K562 (cell line): ENCODE results near the gene CFAP410. TPM values are rescaled to one million over a fixed set of nuclear protein-coding genes. Genes with fewer than 3 reads are reported as not detected.

Experiments
- ATAC-seq: fragments of 200-7000 bp; cut with Tn5 transposase; 3 replicates; pipeline ENCODE4 v1.9.1; 2020; ENCODE audit warnings: moderate library complexity
- BruUV-seq: library from RNA; stranded (reverse); fragments of 400-500 nt; replicated peaks from 2 replicates; lab custom pipeline; 2021; lab: Mats Ljungman, UMichigan
- CTCF ChIA-PET: fragments of 300-600 bp; formaldehyde crosslinking; extraction: SDS; loops from one replicate; lab custom pipeline; 2021; ENCODE audit warnings: low intra/inter-chr PET ratio; lab: Yijun Ruan, JAX
- POLR2A ChIA-PET: fragments of 300-600, 350-650 bp; sonication (Branson Sonifier 250); formaldehyde crosslinking; extraction: SDS; loops from one replicate; lab custom pipeline; 2021; ENCODE audit warnings: antibody characterized with exemption, inconsistent platforms; lab: Yijun Ruan, JAX
- DNase-seq, 4 experiments: peaks; one replicate each; pipeline versions ENCODE4 v3.0.0 to v3.0.0-alpha.2; 2011 to 2018; ENCODE audit warnings: low spot score in 3 of 4, mixed read lengths in 3 of 4; ENCODE audit errors: extremely low read depth in 1 of 4
- FAIRE-seq: peaks from 2 replicates; lab custom pipeline; 2011; peaks lifted over from hg19 to GRCh38; lab: Jason Lieb, UNC
- H2AFZ ChIP-seq: 2 replicates; pipeline ENCODE4 v1.6.0; 2011; ENCODE audit warnings: low read depth, low read length, control low read depth, inconsistent platforms
- H3K27ac ChIP-seq: fragments of 200-600 bp; 3 replicates; pipeline ENCODE4 v1.8.0; 2011; ENCODE audit warnings: low read depth, mild to moderate bottlenecking, control low read depth, inconsistent platforms, low read length, moderate library complexity, mixed read lengths; ENCODE audit errors: extremely low read depth
- H3K27me3 ChIP-seq, 2 experiments: fragments of 300-600 bp in 1 of 2; 2 replicates in 1 of 2; 3 replicates in 1 of 2; pipeline versions ENCODE4 v1.6.0 to v1.8.0; 2011; ENCODE audit warnings: inconsistent platforms in 2 of 2, low read length in 2 of 2, mild to moderate bottlenecking in 1 of 2, mixed read lengths in 1 of 2, moderate library complexity in 1 of 2; ENCODE audit not compliant: control insufficient read depth in 2 of 2, insufficient read depth in 2 of 2
- H3K36me3 ChIP-seq: fragments of 300-600 bp; 3 replicates; pipeline ENCODE4 v1.8.0; 2011; ENCODE audit warnings: mild to moderate bottlenecking, low read length, inconsistent platforms; ENCODE audit not compliant: control insufficient read depth, insufficient read depth
- H3K4me1 ChIP-seq, 2 experiments: fragments of 200-600 bp in 1 of 2; replicated peaks in 1 of 2; 2 replicates in 1 of 2; 3 replicates in 1 of 2; pipeline versions ENCODE4 v1.5.1 to v1.8.0; 2011; ENCODE audit warnings: inconsistent platforms in 2 of 2, low read length in 2 of 2, mild to moderate bottlenecking in 1 of 2, mixed read lengths in 1 of 2, moderate library complexity in 1 of 2; ENCODE audit not compliant: control insufficient read depth in 2 of 2, insufficient read depth in 2 of 2
- H3K4me2 ChIP-seq: 2 replicates; pipeline ENCODE4 v1.6.1; 2011; ENCODE audit warnings: low read length, control low read depth, inconsistent platforms, mixed read lengths; ENCODE audit not compliant: insufficient read depth
- H3K4me3 ChIP-seq: fragments of 200-600 bp; sonication (generic), shearing (Covaris generic); 2 replicates; pipeline ENCODE4 v1.5.1; 2016; ENCODE audit warnings: control low read depth, inconsistent platforms
- H3K79me2 ChIP-seq: fragments of 200-600 bp; 3 replicates; pipeline ENCODE4 v1.8.0; 2011; ENCODE audit warnings: low read length, inconsistent platforms; ENCODE audit not compliant: control insufficient read depth, insufficient read depth
- H3K9ac ChIP-seq, 2 experiments: 2 replicates each; pipeline versions ENCODE4 v1.6.0 to v1.6.1; 2011; ENCODE audit warnings: low read depth in 2 of 2, low read length in 2 of 2, control low read depth in 1 of 2, inconsistent platforms in 1 of 2, mild to moderate bottlenecking in 1 of 2, mixed read lengths in 1 of 2; ENCODE audit not compliant: insufficient read depth in 1 of 2
- H3K9me1 ChIP-seq: one replicate; pipeline ENCODE4 v1.6.0; 2011; ENCODE audit warnings: inconsistent platforms, mild to moderate bottlenecking, low read length, moderate library complexity; ENCODE audit not compliant: control insufficient read depth, insufficient read depth
- H3K9me3 ChIP-seq: replicated peaks from 2 replicates; pipeline ENCODE4 v1.5.1; 2011; ENCODE audit warnings: low read depth, low read length, inconsistent platforms; ENCODE audit not compliant: control insufficient read depth, insufficient read depth
- H4K20me1 ChIP-seq: replicated peaks from 2 replicates; pipeline ENCODE4 v1.6.1; 2011; ENCODE audit warnings: low read length, inconsistent platforms, mixed read lengths; ENCODE audit not compliant: control insufficient read depth, insufficient read depth
- CLOCK ChIP-seq: fragments of 250-450 bp; sonication (Bioruptor Pico); IDR thresholded peaks from 2 replicates; pipeline ENCODE4 v1.4.0; 2020; ENCODE audit warnings: mild to moderate bottlenecking, moderate library complexity, borderline replicate concordance
- DPF2 ChIP-seq: fragments of 450-650 bp; IDR thresholded peaks from 2 replicates; pipeline ENCODE4 v1.6.1; 2016
- EHMT2 ChIP-seq: fragments of 450-650 bp; IDR thresholded peaks from 2 replicates; pipeline ENCODE4 v1.6.1; 2018; ENCODE audit warnings: antibody characterized with exemption
- FOXA3 ChIP-seq, 2 experiments: fragments of 450-650 bp in 1 of 2; sonication (generic) in 1 of 2; formaldehyde crosslinking; IDR thresholded peaks in 1 of 2; conservative IDR thresholded peaks in 1 of 2; 2 replicates each; pipeline versions ENCODE4 v1.4.0 to v1.8.0; 2020 to 2022; ENCODE audit warnings: mild to moderate bottlenecking in 2 of 2, missing genetic modification reagents in 1 of 2
- NBN ChIP-seq: fragments of 450-650 bp; IDR thresholded peaks from 2 replicates; pipeline ENCODE4 v1.6.1; 2016; ENCODE audit warnings: low read depth, mild to moderate bottlenecking
- NKRF ChIP-seq: fragments of 450-650 bp; IDR thresholded peaks from 2 replicates; pipeline ENCODE4 v1.6.1; 2016; ENCODE audit warnings: borderline replicate concordance
- PTBP1 ChIP-seq: fragments of 200-400 bp; formaldehyde crosslinking; IDR thresholded peaks from 2 replicates; pipeline ENCODE4 v1.6.1; 2017; ENCODE audit warnings: low read depth, low read length
- RUNX1 ChIP-seq: sonication (generic); IDR thresholded peaks from 2 replicates; pipeline ENCODE4 v1.6.1; 2016; ENCODE audit warnings: antibody characterized with exemption, low read depth
- SIRT6 ChIP-seq: IDR thresholded peaks from one replicate; pipeline ENCODE4 v1.6.1; 2012; ENCODE audit warnings: low read depth, mild to moderate bottlenecking, control low read depth, inconsistent platforms, low read length, moderate library complexity
- SMAD1 ChIP-seq: fragments of 150-350 bp; IDR thresholded peaks from 2 replicates; pipeline ENCODE4 v1.6.1; 2014; ENCODE audit warnings: low read length, low read depth; ENCODE audit not compliant: partially characterized antibody
- SRSF9 ChIP-seq: fragments of 200-400 bp; formaldehyde crosslinking; IDR thresholded peaks from 2 replicates; pipeline ENCODE4 v1.6.1; 2017; ENCODE audit warnings: low read depth, low read length, borderline replicate concordance
- SUPT5H ChIP-seq: fragments of 450-650 bp; IDR thresholded peaks from 2 replicates; pipeline ENCODE4 v1.6.1; 2016
- ZHX1 ChIP-seq: fragments of 150-350 bp; conservative IDR thresholded peaks from 2 replicates; pipeline ENCODE4 v1.6.1; 2014; ENCODE audit warnings: low read length
- ZNF184 ChIP-seq: sonication (generic); formaldehyde crosslinking; IDR thresholded peaks from 2 replicates; pipeline ENCODE4 v1.5.0; 2020; ENCODE audit warnings: missing genetic modification reagents
- WGBS: fragments of 100-300 bp; shearing (Covaris generic); methylation state at CpG from one replicate; pipeline ENCODE4 v1.1.6; 2016; ENCODE audit warnings: low coverage, mixed read lengths; ENCODE audit not compliant: insufficient coverage; ENCODE audit errors: missing lambda C conversion rate; 5-methylcytosine and 5-hydroxymethylcytosine counted together
- in situ Hi-C: fragments of 300-500 bp; cut with MboI; formaldehyde crosslinking; loops from 4 replicates; pipeline ENCODE4 v1.15.0; 2018; ENCODE audit warnings: inconsistent platforms, mixed read lengths
- intact Hi-C: fragments of 100-400 bp; cut with micrococcal nuclease; formaldehyde crosslinking; loops from 2 replicates; pipeline ENCODE4 v1.14.2; 2022
- polyA plus RNA-seq, 8 experiments: library from polyadenylated mRNA; depleted of rRNA in 4 of 8; stranded (reverse) in 5 of 8; unstranded in 3 of 8; fragments of >200 nt; fragmentation: Nextera tagmentation in 2 of 8; fragmentation: Illumina TruSeq in 1 of 8; extraction: Ambion mirVana in 2 of 8; extraction: Trizol in 1 of 8; gene quantifications; 2 replicates each; pipeline versions ENCODE4 v1.2.1 to v1.2.3, GENCODE V29; 2011 to 2014; ENCODE audit warnings: inconsistent platforms in 1 of 8, missing spikeins in 1 of 8
- total RNA-seq, 7 experiments: library from RNA; depleted of rRNA in 6 of 7; stranded (reverse); fragments of >200 nt in 6 of 7; fragmentation: Illumina TruSeq in 2 of 7; extraction: Trizol in 2 of 7; gene quantifications; 2 replicates each; pipeline versions ENCODE4 v1.2.1 to v1.2.3, GENCODE V29; 2011 to 2021; ENCODE audit warnings: low replicate concordance in 1 of 7

Gene CFAP410
- total and polyA plus RNA-seq, 9 of the 15 experiments (the other 6 are each of a cell fraction or from before 2014, with no cell fraction given) = 0.07 to 17.3 (median 2.3) TPM

- peaks cover 0 to 18% of the 10 kb centered on the region in 2 experiments; a peak in 2 of 5 replicates for H3K4me1 ChIP-seq
- peaks cover 63 to 85% of the 10 kb centered on the region in 2 experiments for H3K27me3 ChIP-seq
- H3K9ac ChIP-seq = no peak overlapping the region
- H3K36me3 ChIP-seq = no peaks in the 10 kb centered on the region
- TF ChIP-seq PTBP1 (no peak), RUNX1 (no peak), FOXA3 (CRISPR knock-in tag; conservative IDR thresholded peaks at IDR 0.05 in 1 of 2, IDR thresholded peaks at IDR 0.05 in 1 of 2) (no peak), SRSF9 (no peak), NBN (no peak), ZHX1 (no peak), SUPT5H (no peak), CLOCK (CRISPR knock-in tag) (no peak), NKRF (no peak), DPF2 (no peak), ZNF184 (CRISPR knock-in tag) (no peak), SMAD1 (no peak), EHMT2 (no peak), SIRT6 (no peak)
- intact Hi-C loops = no loop called here
- H4K20me1 ChIP-seq = no peaks in the 10 kb centered on the region; the same call in none of the 2 replicates
- no peak for FAIRE-seq
- no peak overlapping the region for H3K4me3 ChIP-seq
- no TSS peak for BruUV-seq
- in situ Hi-C loops = no loop called here
- no peaks in the 10 kb centered on the region for H3K79me2 ChIP-seq
- no peak for ATAC-seq
- H2AFZ ChIP-seq = no peak overlapping the region
- H3K27ac ChIP-seq = no peak overlapping the region
- no peak for DNase-seq
- 0% methylated on average over 13 of the region's 17 CpGs for WGBS
- H3K4me2 ChIP-seq = no peak overlapping the region
- H3K9me1 ChIP-seq = no peaks in the 10 kb centered on the region
- H3K9me3 ChIP-seq = no peaks in the 10 kb centered on the region
- ChIA-PET POLR2A (no interaction called here), CTCF (no interaction called here)
Observed at GRCh38 chr21:44352253-44352860, 13.2 kb upstream of the CFAP410 start.
